ENCODE results near the gene GATD1.

GATD1 gene

GRCh38 chr11:720017-720641 lies 57.2 kb downstream of the GATD1 start:
- no peak overlapping the region; the same call in 1 of the 2 replicates for H3K4me3 ChIP-seq (ENCODE audit: low read depth, low read length)
- DNase-seq (ENCODE audit: low read depth): no peak
- TF ChIP-seq, protein P1, sequence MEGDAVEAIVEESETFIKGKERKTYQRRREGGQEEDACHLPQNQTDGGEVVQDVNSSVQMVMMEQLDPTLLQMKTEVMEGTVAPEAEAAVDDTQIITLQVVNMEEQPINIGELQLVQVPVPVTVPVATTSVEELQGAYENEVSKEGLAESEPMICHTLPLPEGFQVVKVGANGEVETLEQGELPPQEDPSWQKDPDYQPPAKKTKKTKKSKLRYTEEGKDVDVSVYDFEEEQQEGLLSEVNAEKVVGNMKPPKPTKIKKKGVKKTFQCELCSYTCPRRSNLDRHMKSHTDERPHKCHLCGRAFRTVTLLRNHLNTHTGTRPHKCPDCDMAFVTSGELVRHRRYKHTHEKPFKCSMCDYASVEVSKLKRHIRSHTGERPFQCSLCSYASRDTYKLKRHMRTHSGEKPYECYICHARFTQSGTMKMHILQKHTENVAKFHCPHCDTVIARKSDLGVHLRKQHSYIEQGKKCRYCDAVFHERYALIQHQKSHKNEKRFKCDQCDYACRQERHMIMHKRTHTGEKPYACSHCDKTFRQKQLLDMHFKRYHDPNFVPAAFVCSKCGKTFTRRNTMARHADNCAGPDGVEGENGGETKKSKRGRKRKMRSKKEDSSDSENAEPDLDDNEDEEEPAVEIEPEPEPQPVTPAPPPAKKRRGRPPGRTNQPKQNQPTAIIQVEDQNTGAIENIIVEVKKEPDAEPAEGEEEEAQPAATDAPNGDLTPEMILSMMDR (IDR thresholded peaks at IDR 0.05; ENCODE audit: insufficient read depth, low read depth, low read length, missing control alignments): no peak

- TF ChIP-seq, protein P1 (IDR thresholded peaks at IDR 0.05; ENCODE audit: insufficient read depth, low read depth, low read length, missing control alignments): no peak
- DNase-seq (ENCODE audit: low read depth): no peak
- no peak overlapping the region for H3K4me3 ChIP-seq (ENCODE audit: low read depth, low read length)
Observed at GRCh38 chr11:719214-720016, 57.9 kb downstream of the GATD1 start.
